ENCODE results near the gene CMTR1.

The CMTR1 gene

GRCh38 chr6:37480951-37481534, 48.0 kb downstream of the CMTR1 start:
- TF ChIP-seq SPI1 (IDR thresholded peaks at IDR 0.05; ENCODE audit: borderline replicate concordance, low read depth) (no peak), REST (IDR thresholded peaks at IDR 0.05; ENCODE audit: insufficient replicate concordance, low read depth) (no peak), POLR2AphosphoS5 (IDR thresholded peaks at IDR 0.05; ENCODE audit: low read depth) (no peak), GABPA (IDR thresholded peaks at IDR 0.05; ENCODE audit: low read depth) (no peak), CTCF (IDR thresholded peaks at IDR 0.05; ENCODE audit: insufficient read depth, low read length) (no peak)
- no peak overlapping the region for H3K4me3 ChIP-seq (replicated peaks; ENCODE audit: insufficient read depth, low read length)
- no peak for DNase-seq (ENCODE audit: low read depth in 1 of 2, low spot score in 1 of 2)
- H3K27me3 ChIP-seq (ENCODE audit: insufficient read depth, poor library complexity, severe bottlenecking) = no peaks in the 10 kb centered on the region
- no peak overlapping the region for H3K27ac ChIP-seq (replicated peaks)

GRCh38 chr6:37481711-37482605, 48.9 kb downstream of the CMTR1 start:
- no peak for DNase-seq (ENCODE audit: low read depth in 1 of 2, low spot score in 1 of 2)
- no peak overlapping the region for H3K27ac ChIP-seq (replicated peaks)
- H3K27me3 ChIP-seq (ENCODE audit: insufficient read depth, poor library complexity, severe bottlenecking) = no peaks in the 10 kb centered on the region
- TF ChIP-seq POLR2AphosphoS5 (IDR thresholded peaks at IDR 0.05; ENCODE audit: low read depth) (no peak), CTCF (IDR thresholded peaks at IDR 0.05; ENCODE audit: insufficient read depth, low read length) (no peak), GABPA (IDR thresholded peaks at IDR 0.05; ENCODE audit: low read depth) (no peak), SPI1 (IDR thresholded peaks at IDR 0.05; ENCODE audit: borderline replicate concordance, low read depth) (no peak), REST (IDR thresholded peaks at IDR 0.05; ENCODE audit: insufficient replicate concordance, low read depth) (no peak)
- no peak overlapping the region for H3K4me3 ChIP-seq (replicated peaks; ENCODE audit: insufficient read depth, low read length)

- Histone ChIP-seq H3K27me3 (ENCODE audit: insufficient read depth, poor library complexity, severe bottlenecking) (no peaks in the 10 kb centered on the region), H3K4me3 (replicated peaks; ENCODE audit: insufficient read depth, low read length) (no peak overlapping the region), H3K27ac (replicated peaks) (no peak overlapping the region)
- TF ChIP-seq CTCF (IDR thresholded peaks at IDR 0.05; ENCODE audit: insufficient read depth, low read length) (no peak), REST (IDR thresholded peaks at IDR 0.05; ENCODE audit: insufficient replicate concordance, low read depth) (no peak), GABPA (IDR thresholded peaks at IDR 0.05; ENCODE audit: low read depth) (no peak), SPI1 (IDR thresholded peaks at IDR 0.05; ENCODE audit: borderline replicate concordance, low read depth) (no peak), POLR2AphosphoS5 (IDR thresholded peaks at IDR 0.05; ENCODE audit: low read depth) (no peak)
- DNase-seq (ENCODE audit: low read depth in 1 of 2, low spot score in 1 of 2) = no peak
These were observed 49.7 kb downstream of the CMTR1 start for GRCh38 chr6:37482606-37483251.
